ENCODE results near the gene NCAPD2. TPM values are rescaled to one million over a fixed set of nuclear protein-coding genes. Genes with fewer than 3 reads are reported as not detected.

Gene NCAPD2
- total RNA-seq, 2 donors from 2014 or later = 86.7 to 99.0 TPM

DNA sequence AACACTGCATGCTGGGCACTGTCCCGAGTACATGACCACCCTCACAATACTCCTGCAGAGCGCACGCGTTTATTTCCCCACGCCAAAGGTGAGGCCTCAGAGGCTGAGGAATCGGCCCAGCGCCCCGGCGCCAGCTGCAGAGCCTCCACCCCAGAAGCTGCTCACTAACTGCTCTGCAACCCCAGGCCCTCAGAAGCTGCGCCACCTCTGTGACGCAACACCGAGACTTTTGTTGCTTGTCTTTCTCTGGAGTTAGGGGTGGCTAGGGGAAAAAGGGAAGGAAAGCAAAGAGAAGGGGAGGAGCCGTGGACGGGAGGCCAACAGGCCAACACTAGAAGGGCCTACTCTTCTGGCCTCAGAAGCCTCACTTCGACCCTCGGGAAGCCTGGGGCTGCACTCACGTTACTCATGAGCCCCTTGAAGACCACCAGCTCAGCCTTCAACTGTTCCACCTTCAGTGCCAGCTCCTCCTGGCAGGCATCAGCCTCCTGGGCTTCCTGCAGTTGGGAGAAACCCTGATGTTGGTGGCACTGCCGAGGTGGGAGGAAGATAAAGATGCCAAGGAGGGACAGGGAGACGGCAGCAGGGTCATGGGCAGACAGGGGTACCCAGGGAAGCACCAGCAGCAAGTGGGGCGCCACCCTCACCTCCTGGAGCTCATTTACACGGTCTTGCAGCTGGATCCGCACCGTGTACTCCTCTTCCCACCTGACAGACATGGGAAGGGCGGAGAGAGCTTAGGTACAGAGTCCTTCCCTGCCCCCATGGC is 56.6 kb downstream of the NCAPD2 start:
- Histone ChIP-seq H3K36me3 (no peaks in the 10 kb centered on the region), H3K27ac (peak overlapping the region; percentile 69 to 70), H3K27me3 (replicated peaks; ENCODE audit: insufficient read depth) (no peaks in the 10 kb centered on the region), H3K4me1 (replicated peaks) (peaks cover 11% of the 10 kb centered on the region), H3K9me3 (no peaks in the 10 kb centered on the region), H3K4me3 (no peak overlapping the region)
- intact Hi-C loops (cut with DNase I) = loop anchor here (5.0 kb wide), 1 partner anchor 78 kb away; the partner anchor contains the start of gene VAMP1
- no peak for TF ChIP-seq POLR2AphosphoS5 (IDR thresholded peaks at IDR 0.05)
- no peak for TF ChIP-seq POLR2A (IDR thresholded peaks at IDR 0.05)
- TF ChIP-seq, protein P1, sequence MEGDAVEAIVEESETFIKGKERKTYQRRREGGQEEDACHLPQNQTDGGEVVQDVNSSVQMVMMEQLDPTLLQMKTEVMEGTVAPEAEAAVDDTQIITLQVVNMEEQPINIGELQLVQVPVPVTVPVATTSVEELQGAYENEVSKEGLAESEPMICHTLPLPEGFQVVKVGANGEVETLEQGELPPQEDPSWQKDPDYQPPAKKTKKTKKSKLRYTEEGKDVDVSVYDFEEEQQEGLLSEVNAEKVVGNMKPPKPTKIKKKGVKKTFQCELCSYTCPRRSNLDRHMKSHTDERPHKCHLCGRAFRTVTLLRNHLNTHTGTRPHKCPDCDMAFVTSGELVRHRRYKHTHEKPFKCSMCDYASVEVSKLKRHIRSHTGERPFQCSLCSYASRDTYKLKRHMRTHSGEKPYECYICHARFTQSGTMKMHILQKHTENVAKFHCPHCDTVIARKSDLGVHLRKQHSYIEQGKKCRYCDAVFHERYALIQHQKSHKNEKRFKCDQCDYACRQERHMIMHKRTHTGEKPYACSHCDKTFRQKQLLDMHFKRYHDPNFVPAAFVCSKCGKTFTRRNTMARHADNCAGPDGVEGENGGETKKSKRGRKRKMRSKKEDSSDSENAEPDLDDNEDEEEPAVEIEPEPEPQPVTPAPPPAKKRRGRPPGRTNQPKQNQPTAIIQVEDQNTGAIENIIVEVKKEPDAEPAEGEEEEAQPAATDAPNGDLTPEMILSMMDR (IDR thresholded peaks at IDR 0.05) = no peak
- no peak for DNase-seq (ENCODE audit: low spot score)
- WGBS = 82% methylated on average over 24 of the region's 24 CpGs

DNA sequence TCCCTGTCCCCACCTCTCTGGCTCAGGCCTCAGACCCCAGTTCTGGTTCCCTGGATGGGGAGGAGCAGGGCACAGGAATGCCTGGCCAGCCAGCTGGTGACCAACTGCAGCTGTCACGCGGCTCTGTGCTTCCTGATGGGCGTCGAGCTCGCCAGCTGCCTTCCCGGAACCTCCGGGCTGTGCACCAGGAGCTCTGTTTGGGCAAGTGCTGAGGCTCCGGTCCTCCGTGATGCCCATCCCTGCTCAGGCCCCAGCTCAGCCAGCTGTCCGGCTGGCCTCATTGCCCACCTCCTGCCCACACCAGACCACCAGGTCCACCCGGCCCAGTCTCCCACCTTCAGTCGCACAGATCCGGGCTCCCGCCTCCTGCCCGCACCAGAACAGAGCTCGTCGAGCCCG is 57.2 kb downstream of the NCAPD2 start:
- H3K9me3 ChIP-seq = no peaks in the 10 kb centered on the region
- no peak overlapping the region for H3K4me3 ChIP-seq
- H3K27me3 ChIP-seq (replicated peaks; ENCODE audit: insufficient read depth) = no peaks in the 10 kb centered on the region
- H3K27ac ChIP-seq = peak overlapping the region; percentile 69 to 70
- H3K4me1 ChIP-seq (replicated peaks) = peaks cover 11% of the 10 kb centered on the region
- no peaks in the 10 kb centered on the region for H3K36me3 ChIP-seq
- TF ChIP-seq POLR2A (IDR thresholded peaks at IDR 0.05) = no peak
- TF ChIP-seq POLR2AphosphoS5 (IDR thresholded peaks at IDR 0.05) = peak; percentile 46
- intact Hi-C loops (cut with DNase I) = loop anchor here (5.0 kb wide), 1 partner anchor 79 kb away; the partner anchor contains the start of gene VAMP1
- peak; percentile 64 for DNase-seq (ENCODE audit: low spot score)
- 57% methylated on average over 18 of the region's 18 CpGs for WGBS

DNA sequence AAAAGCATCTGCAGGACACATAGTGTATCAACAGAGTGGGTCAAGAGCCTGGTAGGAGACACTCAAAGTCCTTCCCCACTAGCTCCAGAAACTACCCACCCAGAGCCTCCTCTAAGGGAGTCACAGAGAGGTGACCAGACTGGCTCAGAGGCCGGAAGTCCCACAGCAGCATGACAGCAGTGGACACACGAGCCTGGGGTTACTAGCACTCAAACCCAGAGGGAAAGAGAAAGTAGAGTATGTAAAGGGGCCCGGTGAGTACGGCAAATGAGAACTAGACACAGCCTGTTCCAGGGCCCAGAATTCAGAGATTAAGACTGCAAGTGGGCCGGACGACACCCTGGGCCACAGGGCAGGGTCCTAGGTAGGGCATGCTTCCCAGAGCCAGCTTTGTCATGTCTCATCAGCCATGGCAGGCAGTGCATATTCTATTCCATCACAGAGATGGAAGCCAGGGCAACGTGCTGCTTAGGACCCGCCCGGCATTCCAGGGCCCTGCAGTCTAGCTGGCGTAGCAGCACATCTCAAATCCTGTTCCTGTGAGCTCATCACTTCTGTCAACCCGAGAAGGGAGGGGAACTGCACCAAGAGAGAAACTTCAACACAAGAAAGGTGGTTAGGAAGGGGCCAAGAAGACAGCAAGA is 57.7 kb downstream of the NCAPD2 start:
- Histone ChIP-seq H3K4me1 (replicated peaks) (peaks cover 11% of the 10 kb centered on the region), H3K27ac (peak overlapping the region; percentile 69 to 70), H3K36me3 (no peaks in the 10 kb centered on the region), H3K27me3 (replicated peaks; ENCODE audit: insufficient read depth) (no peaks in the 10 kb centered on the region), H3K4me3 (no peak overlapping the region), H3K9me3 (no peaks in the 10 kb centered on the region)
- intact Hi-C loops (cut with DNase I) = loop anchor here (5.0 kb wide), 1 partner anchor 79 kb away; the partner anchor contains the start of gene VAMP1
- 46% methylated on average over 11 of the region's 11 CpGs for WGBS
- TF ChIP-seq, protein P1 (IDR thresholded peaks at IDR 0.05) = no peak
- TF ChIP-seq POLR2A (IDR thresholded peaks at IDR 0.05) = no peak
- no peak for TF ChIP-seq POLR2AphosphoS5 (IDR thresholded peaks at IDR 0.05)
- DNase-seq (ENCODE audit: low spot score) = no peak

DNA sequence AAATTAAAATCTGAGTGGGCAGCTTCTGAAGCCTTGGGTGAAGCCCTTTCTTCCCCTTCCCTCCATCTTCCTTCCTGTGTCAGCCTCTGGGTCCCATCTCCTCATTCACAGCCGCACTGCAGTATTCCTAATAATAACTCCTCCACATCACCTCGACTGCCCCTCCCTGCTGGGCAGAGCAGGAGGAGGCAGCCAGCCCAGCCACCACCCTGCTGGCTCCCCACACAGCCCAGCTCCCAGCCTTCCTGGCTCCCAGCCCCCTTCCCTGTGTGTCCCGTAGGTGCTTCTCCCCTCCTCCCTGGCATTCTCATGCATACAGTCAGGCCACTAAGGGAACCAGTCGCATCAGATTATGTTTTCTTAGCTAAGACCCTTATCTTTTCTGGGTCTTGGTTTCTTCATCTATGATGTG is 58.2 kb downstream of the NCAPD2 start:
- no peak for TF ChIP-seq POLR2AphosphoS5 (IDR thresholded peaks at IDR 0.05)
- TF ChIP-seq, protein P1 (IDR thresholded peaks at IDR 0.05) = no peak
- TF ChIP-seq POLR2A (IDR thresholded peaks at IDR 0.05) = no peak
- 18% methylated on average over 4 of the region's 4 CpGs for WGBS
- Histone ChIP-seq H3K4me1 (replicated peaks) (peaks cover 11% of the 10 kb centered on the region), H3K27ac (peak overlapping the region; percentile 69 to 70), H3K27me3 (replicated peaks; ENCODE audit: insufficient read depth) (no peaks in the 10 kb centered on the region), H3K36me3 (peaks cover 0 to 2% of the 10 kb centered on the region in 2 donors), H3K9me3 (no peaks in the 10 kb centered on the region), H3K4me3 (no peak overlapping the region)
- intact Hi-C loops (cut with DNase I) = loop anchor here (5.0 kb wide), 1 partner anchor 80 kb away; the partner anchor contains the start of gene VAMP1
- no peak for DNase-seq (ENCODE audit: low spot score)
